ENCODE measurements around the gene STAT4. TPM values are rescaled to one million over a fixed set of nuclear protein-coding genes. Genes with fewer than 3 reads are reported as not detected.

Gene STAT4
- total RNA-seq, 4 donors from 2014 or later: 0.34 to 2.7 (median 0.81) TPM; not detected in 1

GRCh38 chr2:191100216-191100615 is 50.6 kb downstream of the STAT4 start:
- Histone ChIP-seq H3K36me3 (no peaks in the 10 kb centered on the region), H3K27me3 (no peaks in the 10 kb centered on the region), H3K9me3 (no peaks in the 10 kb centered on the region), H3K4me3 (no peak overlapping the region), H3K27ac (no peak overlapping the region), H3K4me1 (no peaks in the 10 kb centered on the region)
- TF ChIP-seq POLR2A (IDR thresholded peaks at IDR 0.05): no peak
- TF ChIP-seq EP300 (IDR thresholded peaks at IDR 0.05): no peak
- TF ChIP-seq CTCF (IDR thresholded peaks at IDR 0.05): no peak
- no peak for TF ChIP-seq POLR2AphosphoS5 (IDR thresholded peaks at IDR 0.05)
- DNase-seq (ENCODE audit: low spot score in 2 of 2): no peak
- 93% methylated on average over 5 of the region's 5 CpGs for WGBS

DNA sequence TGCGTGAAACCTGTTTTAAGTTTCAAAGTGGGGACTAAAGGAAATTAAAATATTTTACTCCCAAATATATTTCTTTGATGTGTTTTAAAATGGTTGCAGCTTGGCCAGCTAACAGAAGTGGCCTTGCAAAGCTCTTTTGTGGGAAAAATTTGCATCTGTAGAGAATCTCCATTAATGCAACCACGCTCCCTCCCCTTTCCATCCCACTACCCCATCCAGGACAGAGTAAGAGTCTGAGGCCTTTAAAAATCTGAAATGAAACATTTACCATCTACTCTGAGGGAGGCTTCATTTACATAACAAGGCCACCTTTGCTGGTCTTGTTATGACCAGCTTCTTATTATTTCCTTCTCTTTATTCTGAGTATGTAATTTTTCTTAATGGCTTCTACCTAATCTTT is 63.5 kb downstream of the STAT4 start:
- H3K27me3 ChIP-seq: no peaks in the 10 kb centered on the region
- 98% methylated on average over 2 of the region's 2 CpGs for WGBS
- no peak overlapping the region for H3K27ac ChIP-seq

DNA sequence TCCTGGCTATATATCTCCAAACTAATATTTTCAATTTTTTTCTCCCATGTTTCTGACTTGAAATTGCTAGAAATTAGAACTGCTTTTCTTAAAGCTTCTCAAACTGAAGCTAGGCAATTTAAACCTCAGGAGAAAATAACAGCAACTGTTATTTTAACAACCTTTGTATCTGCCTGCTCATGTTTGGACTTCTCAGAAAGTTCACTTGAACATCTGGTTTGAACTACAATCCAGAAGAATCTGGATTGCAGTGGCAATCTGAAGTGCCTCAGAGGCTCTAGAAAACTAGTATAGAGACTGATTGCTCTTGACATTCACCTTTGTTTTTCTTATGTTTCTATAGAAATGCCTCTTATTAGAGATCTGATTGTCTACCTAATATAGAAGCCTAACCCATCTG is 64.1 kb downstream of the STAT4 start:
- H3K4me1 ChIP-seq: no peaks in the 10 kb centered on the region
- no peaks in the 10 kb centered on the region for H3K9me3 ChIP-seq
- no peak overlapping the region for H3K27ac ChIP-seq
- no peak for DNase-seq (ENCODE audit: low spot score in 2 of 2)
- H3K36me3 ChIP-seq: no peaks in the 10 kb centered on the region
- no peaks in the 10 kb centered on the region for H3K27me3 ChIP-seq
- H3K4me3 ChIP-seq: no peak overlapping the region
- no peak for TF ChIP-seq POLR2A (IDR thresholded peaks at IDR 0.05)
- TF ChIP-seq POLR2AphosphoS5 (IDR thresholded peaks at IDR 0.05): no peak
- no peak for TF ChIP-seq CTCF (IDR thresholded peaks at IDR 0.05)
- no peak for TF ChIP-seq EP300 (IDR thresholded peaks at IDR 0.05)

More for the DNA sequence above, 63.5 kb downstream of the STAT4 start:
- no peak for DNase-seq (ENCODE audit: low spot score in 2 of 2)
- no peak for TF ChIP-seq EP300 (IDR thresholded peaks at IDR 0.05)
- TF ChIP-seq POLR2AphosphoS5 (IDR thresholded peaks at IDR 0.05): no peak
- no peak for TF ChIP-seq CTCF (IDR thresholded peaks at IDR 0.05)
- no peak for TF ChIP-seq POLR2A (IDR thresholded peaks at IDR 0.05)
- H3K4me3 ChIP-seq: no peak overlapping the region
- H3K4me1 ChIP-seq: no peaks in the 10 kb centered on the region
- H3K9me3 ChIP-seq: no peaks in the 10 kb centered on the region
- no peaks in the 10 kb centered on the region for H3K36me3 ChIP-seq

GRCh38 chr2:191083540-191083939 is 67.3 kb downstream of the STAT4 start:
- Histone ChIP-seq H3K27me3 (no peaks in the 10 kb centered on the region), H3K36me3 (no peaks in the 10 kb centered on the region), H3K27ac (no peak overlapping the region), H3K9me3 (no peaks in the 10 kb centered on the region), H3K4me1 (no peaks in the 10 kb centered on the region), H3K4me3 (no peak overlapping the region)
- TF ChIP-seq POLR2A (IDR thresholded peaks at IDR 0.05) (no peak), EP300 (IDR thresholded peaks at IDR 0.05) (no peak), POLR2AphosphoS5 (IDR thresholded peaks at IDR 0.05) (no peak), CTCF (IDR thresholded peaks at IDR 0.05) (no peak)
- DNase-seq (ENCODE audit: low spot score in 2 of 2): no peak
- 91% methylated on average over 3 of the region's 3 CpGs for WGBS

GRCh38 chr2:191082321-191082720 is 68.5 kb downstream of the STAT4 start:
- TF ChIP-seq EP300 (IDR thresholded peaks at IDR 0.05) (no peak), POLR2A (IDR thresholded peaks at IDR 0.05) (no peak), CTCF (IDR thresholded peaks at IDR 0.05) (no peak), POLR2AphosphoS5 (IDR thresholded peaks at IDR 0.05) (no peak)
- WGBS: 56% methylated on average over 2 of the region's 2 CpGs
- DNase-seq (ENCODE audit: low spot score in 2 of 2): no peak

More at GRCh38 chr2:191082321-191082720, 68.5 kb downstream of the STAT4 start:
- H3K27ac ChIP-seq: no peak overlapping the region
- H3K27me3 ChIP-seq: no peaks in the 10 kb centered on the region
- no peak overlapping the region for H3K4me3 ChIP-seq
- H3K4me1 ChIP-seq: no peaks in the 10 kb centered on the region
- H3K36me3 ChIP-seq: no peaks in the 10 kb centered on the region
- H3K9me3 ChIP-seq: no peaks in the 10 kb centered on the region
